Myometrial cell (primary cell): ENCODE measurements around the gene TAC4. TPM values are rescaled to one million over a fixed set of nuclear protein-coding genes. Genes with fewer than 3 reads are reported as not detected.

Source experiments
- total RNA-seq: library from RNA; depleted of rRNA; stranded (reverse); fragments of >200 nt; gene quantifications from 2 replicates; pipeline ENCODE4 v1.2.3, GENCODE V29; 2015

The TAC4 gene
- total RNA-seq: not detected in 2 replicates

GRCh38 chr17:49848019-49848473, at the start of gene TAC4:
Gene TAC4 (minus strand): TSS chr17:49848069. CDS start chr17:49848017, 52 bp downstream.

GRCh38 chr17:49788478-49789242, 59.2 kb downstream of the TAC4 start, which contains the start of gene KAT7:
Gene KAT7 (plus strand): TSS chr17:49788681. CDS start chr17:49788835, 154 bp downstream.

Other genes starting within 250 kb of the TAC4 start
- 52.5 and 61.3 TPM in 2 replicates for gene SPOP, start 170.0 kb downstream of the TAC4 start, total RNA-seq
- gene SLC35B1, start 140.1 kb downstream of the TAC4 start, total RNA-seq: 49.3 and 65.9 TPM in 2 replicates
- gene FAM117A, start 83.9 kb downstream of the TAC4 start, total RNA-seq: 2.5 and 10.4 TPM in 2 replicates
- 12.4 and 18.4 TPM in 2 replicates for gene KAT7, start 59.4 kb downstream of the TAC4 start, total RNA-seq
- not detected in 2 replicates for gene DLX4, start 121.1 kb upstream of the TAC4 start, total RNA-seq
- not detected in 2 replicates for gene DLX3, start 147.2 kb upstream of the TAC4 start, total RNA-seq
- gene ITGA3, start 208.0 kb upstream of the TAC4 start, total RNA-seq: 236 and 336 TPM in 2 replicates
- gene PDK2, start 247.3 kb upstream of the TAC4 start, total RNA-seq: 7.1 and 13.0 TPM in 2 replicates